GM23338 (cell line): ENCODE measurements around the gene ASL. TPM values are rescaled to one million over a fixed set of nuclear protein-coding genes. Genes with fewer than 3 reads are reported as not detected.

Experiments
- ATAC-seq: fragments of 200-7000 bp; cut with Tn5 transposase; 3 replicates; pipeline ENCODE4 v1.9.1; 2020
- DNase-seq: peaks from one replicate; pipeline ENCODE4 v3.0.0-alpha.2; 2015; ENCODE audit warnings: low spot score
- H2AFZ ChIP-seq: fragments of 200-600 bp; sonication (generic); 2 replicates; pipeline ENCODE4 v1.8.0; 2016; ENCODE audit warnings: antibody characterized with exemption, mild to moderate bottlenecking, moderate library complexity
- H3F3A ChIP-seq: fragments of 200-600 bp; sonication (generic); replicated peaks from 2 replicates; pipeline ENCODE4 v1.8.0; 2017; ENCODE audit warnings: antibody characterized with exemption, mixed run types, low read depth
- H3K27ac ChIP-seq: fragments of 200-600 bp; sonication (generic); 2 replicates; pipeline ENCODE4 v1.6.1; 2016; ENCODE audit warnings: low read depth
- H3K27me3 ChIP-seq: fragments of 200-600 bp; sonication (generic); 2 replicates; pipeline ENCODE4 v1.8.0; 2016; ENCODE audit warnings: mild to moderate bottlenecking, mixed run types, moderate library complexity; ENCODE audit not compliant: insufficient read depth
- H3K36me3 ChIP-seq: fragments of 200-600 bp; sonication (generic); 2 replicates; pipeline ENCODE4 v1.8.0; 2016; ENCODE audit warnings: mild to moderate bottlenecking; ENCODE audit not compliant: insufficient read depth
- H3K4me1 ChIP-seq: fragments of 200-600 bp; sonication (generic); 2 replicates; pipeline ENCODE4 v1.8.0; 2016; ENCODE audit warnings: mild to moderate bottlenecking, moderate library complexity; ENCODE audit not compliant: insufficient read depth
- H3K4me2 ChIP-seq: fragments of 200-600 bp; sonication (generic); 2 replicates; pipeline ENCODE4 v1.7.1; 2017; ENCODE audit warnings: mixed run types
- H3K4me3 ChIP-seq: fragments of 200-600 bp; sonication (generic); 2 replicates; pipeline ENCODE4 v1.6.1; 2016; ENCODE audit warnings: mixed run types
- H3K79me2 ChIP-seq: fragments of 200-600 bp; sonication (generic); replicated peaks from 2 replicates; pipeline ENCODE4 v1.8.0; 2017; ENCODE audit warnings: mild to moderate bottlenecking; ENCODE audit not compliant: insufficient read depth
- H3K9me2 ChIP-seq: fragments of 200-600 bp; sonication (generic); 2 replicates; pipeline ENCODE4 v1.8.0; 2017; ENCODE audit not compliant: insufficient read depth
- H4K20me1 ChIP-seq: fragments of 200-600 bp; sonication (generic); replicated peaks from 2 replicates; pipeline ENCODE4 v1.8.0; 2017; ENCODE audit warnings: mild to moderate bottlenecking; ENCODE audit not compliant: insufficient read depth
- H3K27ac Mint-ChIP-seq: 2 replicates; pipeline ENCODE4 v1.8.0; 2020; ENCODE audit warnings: inconsistent platforms, mild to moderate bottlenecking, moderate library complexity, mixed read lengths
- H3K27me3 Mint-ChIP-seq: 3 replicates; pipeline ENCODE4 v1.8.0; 2022; ENCODE audit warnings: low read depth, mild to moderate bottlenecking, moderate library complexity, mixed read lengths, inconsistent platforms; ENCODE audit not compliant: insufficient read depth, poor library complexity
- H3K36me3 Mint-ChIP-seq: 3 replicates; pipeline ENCODE4 v1.8.0; 2021; ENCODE audit warnings: low read depth, mild to moderate bottlenecking, inconsistent platforms, moderate library complexity, mixed read lengths
- H3K4me1 Mint-ChIP-seq: 3 replicates; pipeline ENCODE4 v1.8.0; 2020; ENCODE audit warnings: mild to moderate bottlenecking, inconsistent platforms, mixed read lengths
- H3K4me3 Mint-ChIP-seq: 3 replicates; pipeline ENCODE4 v1.8.0; 2021; ENCODE audit warnings: moderate library complexity, mild to moderate bottlenecking, inconsistent platforms, mixed read lengths
- H3K9me3 Mint-ChIP-seq: 3 replicates; pipeline ENCODE4 v1.8.0; 2020; ENCODE audit warnings: moderate library complexity, mild to moderate bottlenecking, inconsistent platforms, mixed read lengths
- CTCF ChIP-seq, 2 experiments: fragments of 200-600 bp in 1 of 2; sonication (generic) in 1 of 2; conservative IDR thresholded peaks; 2 replicates each; pipeline versions ENCODE4 v1.5.1 to v1.6.1; 2016 to 2017; ENCODE audit warnings: antibody characterized with exemption in 2 of 2, low read depth in 2 of 2, mild to moderate bottlenecking in 2 of 2, moderate library complexity in 1 of 2
- EZH2 ChIP-seq: fragments of 200-600 bp; sonication (generic); IDR thresholded peaks from one replicate; pipeline ENCODE4 v1.8.0; 2017; ENCODE audit warnings: antibody characterized with exemption, mild to moderate bottlenecking, low read depth; ENCODE audit not compliant: unreplicated experiment
- EZH2phosphoT487 ChIP-seq: fragments of 200-600 bp; sonication (generic); IDR thresholded peaks from one replicate; pipeline ENCODE4 v1.8.1; 2018; ENCODE audit warnings: antibody characterized with exemption; ENCODE audit not compliant: unreplicated experiment
- JUNB ChIP-seq: IDR thresholded peaks from one replicate; pipeline ENCODE4 v1.6.1; 2016; ENCODE audit warnings: antibody characterized with exemption; ENCODE audit not compliant: unreplicated experiment
- NANOG ChIP-seq: IDR thresholded peaks from 2 replicates; pipeline ENCODE4 v1.6.1; 2016; ENCODE audit warnings: antibody characterized with exemption, borderline replicate concordance
- STAT1 ChIP-seq: IDR thresholded peaks from one replicate; pipeline ENCODE4 v1.6.1; 2016; ENCODE audit warnings: antibody characterized with exemption; ENCODE audit not compliant: unreplicated experiment
- ZNF114 ChIP-seq: fragments of 250-450 bp; sonication (Bioruptor Pico); IDR thresholded peaks from 2 replicates; pipeline ENCODE4 v1.5.0; 2020; ENCODE audit warnings: mild to moderate bottlenecking, moderate library complexity
- ZNF462 ChIP-seq: fragments of 250-450 bp; sonication (Bioruptor Pico); IDR thresholded peaks from 2 replicates; pipeline ENCODE4 v1.5.0; 2020; ENCODE audit warnings: mild to moderate bottlenecking, moderate library complexity
- polyA plus RNA-seq: library from polyadenylated mRNA; unstranded; fragments of >200 nt; fragmentation: Nextera tagmentation; extraction: Ambion mirVana; gene quantifications from 2 replicates; pipeline ENCODE4 v1.2.1, GENCODE V29; 2016
- total RNA-seq: library from RNA; depleted of rRNA; stranded (reverse); fragments of >200 nt; shearing (Covaris generic); gene quantifications from 2 replicates; pipeline ENCODE4 v1.2.3, GENCODE V29; 2014

The ASL gene
- total and polyA plus RNA-seq, 2 experiments from 2014 or later: 14.9 to 36.9 TPM

DNA sequence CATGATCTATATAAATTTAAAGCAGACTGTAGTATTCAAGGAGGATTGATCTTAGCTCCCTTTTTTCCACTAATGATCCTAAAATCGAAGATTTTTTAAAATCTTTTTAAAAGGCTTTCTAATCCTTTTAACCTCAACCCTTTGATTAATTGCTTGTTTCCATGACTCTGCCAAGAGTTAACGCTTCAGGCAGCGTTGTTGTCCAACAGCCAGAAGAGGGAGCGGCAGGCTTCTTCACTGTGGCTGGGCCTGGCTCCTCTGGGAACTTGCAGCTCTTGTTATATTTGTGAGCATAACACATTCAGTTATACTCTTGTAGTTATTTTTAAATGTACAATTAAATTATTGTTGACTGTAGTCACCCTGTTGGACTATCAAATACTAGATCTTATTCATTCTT, 65.3 kb downstream of the ASL start:
- 0 out of 2 replicates have a peak overlapping the region, but pooled peaks have one; percentile 57 for H3K27ac Mint-ChIP-seq
- peaks cover 35% of the 10 kb centered on the region for H3K36me3 ChIP-seq
- TF ChIP-seq NANOG (no peak), STAT1 (no peak), EZH2phosphoT487 (no peak), ZNF462 (no peak), EZH2 (no peak), CTCF (conservative IDR thresholded peaks at IDR 0.05; ENCODE audit: low read depth in 2 of 2) (peak; percentile 51 to 65), JUNB (no peak), ZNF114 (CRISPR knock-in tag) (no peak)
- H3K27me3 ChIP-seq: no peaks in the 10 kb centered on the region
- no peaks in the 10 kb centered on the region for H3F3A ChIP-seq
- no peak overlapping the region for H3K4me3 ChIP-seq
- ATAC-seq (peak; percentile 77), DNase-seq (peak; percentile 57)
- peaks cover 7% of the 10 kb centered on the region; the same call in 1 of the 2 replicates for H4K20me1 ChIP-seq
- H3K4me2 ChIP-seq: no peak overlapping the region
- no peak overlapping the region for H3K27ac ChIP-seq
- no peaks in the 10 kb centered on the region; the same call in 1 of the 2 replicates for H3K79me2 ChIP-seq
- no peak overlapping the region for H2AFZ ChIP-seq
- H3K4me1 ChIP-seq: no peaks in the 10 kb centered on the region
- H3K27me3 Mint-ChIP-seq: no peaks in the 10 kb centered on the region
- H3K4me1 Mint-ChIP-seq: no peaks in the 10 kb centered on the region
- H3K9me3 Mint-ChIP-seq: no peaks in the 10 kb centered on the region; the same call in 2 of the 3 replicates
- no peaks in the 10 kb centered on the region for H3K9me2 ChIP-seq
- peaks cover 47% of the 10 kb centered on the region for H3K36me3 Mint-ChIP-seq
- H3K4me3 Mint-ChIP-seq: no peak overlapping the region
